GM21619 (cell line): Measurements from ENCODE around the gene TMEM178B.
"Not testable (repeated sequence)": the region's sequence is repeated elsewhere in the genome, so short reads cannot be mapped to it uniquely, and the experiment has no call there.

Experiments
- ATAC-seq: cut with Tn5 transposase; IDR thresholded peaks from one replicate; pipeline ENCODE4 v1.9.1; 2021; ENCODE audit not compliant: unreplicated experiment

The TMEM178B gene

GRCh38 chr7:141178486-141179135, 104.7 kb downstream of the TMEM178B start:
- ATAC-seq: no peak

GRCh38 chr7:141181812-141182211, 107.9 kb downstream of the TMEM178B start:
- ATAC-seq: no peak

- no peak for ATAC-seq
These were observed 110.8 kb downstream of the TMEM178B start for GRCh38 chr7:141184532-141185190.

GRCh38 chr7:141185369-141185967, 111.6 kb downstream of the TMEM178B start:
- no peak for ATAC-seq

GRCh38 chr7:141189231-141189630, 115.4 kb downstream of the TMEM178B start:
- no peak for ATAC-seq

- ATAC-seq: no peak
These were observed 116.6 kb downstream of the TMEM178B start for GRCh38 chr7:141190495-141190894.

- ATAC-seq: no peak
These were observed 117.4 kb downstream of the TMEM178B start for GRCh38 chr7:141191277-141191676.

GRCh38 chr7:141193066-141193465, 119.2 kb downstream of the TMEM178B start:
- no peak for ATAC-seq

GRCh38 chr7:141195722-141196121, 121.9 kb downstream of the TMEM178B start:
- ATAC-seq: not testable (repeated sequence)

- ATAC-seq: no peak
These were observed 124.5 kb downstream of the TMEM178B start for GRCh38 chr7:141198194-141198958.

- no peak for ATAC-seq
These were observed 126.6 kb downstream of the TMEM178B start for GRCh38 chr7:141200191-141201108.

- ATAC-seq: no peak
These were observed 127.5 kb downstream of the TMEM178B start for GRCh38 chr7:141201145-141201885.

GRCh38 chr7:141202535-141202934, 128.7 kb downstream of the TMEM178B start:
- no peak for ATAC-seq

- ATAC-seq: no peak
These were observed 129.3 kb downstream of the TMEM178B start for GRCh38 chr7:141203177-141203576.

GRCh38 chr7:141203586-141203985, 129.7 kb downstream of the TMEM178B start:
- no peak for ATAC-seq

- ATAC-seq: no peak
These were observed 133.8 kb downstream of the TMEM178B start for GRCh38 chr7:141207661-141208060.

GRCh38 chr7:141208539-141208938, 134.7 kb downstream of the TMEM178B start:
- no peak for ATAC-seq

GRCh38 chr7:141209454-141209853, 135.6 kb downstream of the TMEM178B start:
- no peak for ATAC-seq

GRCh38 chr7:141210862-141211261, 137.0 kb downstream of the TMEM178B start:
- no peak for ATAC-seq

- no peak for ATAC-seq
These were observed 139.4 kb downstream of the TMEM178B start for GRCh38 chr7:141213226-141213625.
